ENCODE measurements around the gene RTN4. TPM values are rescaled to one million over a fixed set of nuclear protein-coding genes. Genes with fewer than 3 reads are reported as not detected.
A peak's percentile ranks its signal among the peaks of the same experiment; 100 is the strongest.

RTN4 gene
- total RNA-seq, 2 experiments from 2014 or later = 77.1 to 79.9 TPM

DNA sequence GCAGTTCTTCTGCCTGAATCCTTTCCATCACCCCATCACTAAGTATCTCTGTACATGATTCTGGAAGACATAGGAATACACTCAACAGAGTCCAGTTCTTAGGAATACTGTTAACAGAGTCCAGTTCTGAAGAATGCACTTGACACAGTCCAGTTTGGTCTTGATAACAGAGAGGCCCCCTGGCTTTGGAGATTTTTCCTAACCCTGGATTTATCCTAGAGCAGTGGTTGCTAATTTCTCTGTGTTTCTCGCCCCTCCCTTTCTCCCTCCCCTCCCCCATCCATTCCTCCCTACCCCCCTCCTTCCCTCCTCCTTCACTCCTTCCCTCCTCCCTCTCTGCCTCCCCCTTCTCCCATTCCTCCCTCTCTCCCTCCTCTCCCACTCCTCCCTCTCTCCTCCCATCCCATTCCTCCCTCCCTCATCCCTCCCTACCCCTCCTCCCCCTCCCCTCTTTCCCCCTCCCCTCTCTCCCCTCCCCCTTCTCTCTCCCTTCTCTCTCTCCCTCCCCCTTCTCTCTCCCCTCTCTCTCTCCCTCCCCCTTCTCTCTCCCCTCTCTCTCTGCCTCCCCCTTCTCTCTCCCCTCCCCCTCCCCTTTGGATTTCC, 105.4 kb downstream of the RTN4 start:
- H3K4me3 Mint-ChIP-seq = no peak overlapping the region
- ChIA-PET CTCF (no interaction called here), POLR2A (no interaction called here)
- no peak overlapping the region for H3K27ac Mint-ChIP-seq
- no peak for DNase-seq
- peaks cover 4% of the 10 kb centered on the region for H3K9me3 Mint-ChIP-seq
- peaks cover 3% of the 10 kb centered on the region for H3K4me1 Mint-ChIP-seq
- H3K27me3 Mint-ChIP-seq = no peaks in the 10 kb centered on the region
- H3K36me3 Mint-ChIP-seq (ENCODE audit: low read depth) = peaks cover 2% of the 10 kb centered on the region

GRCh38 chr2:54942373-54942772, 107.9 kb downstream of the RTN4 start:
- ChIA-PET POLR2A (no interaction called here), CTCF (no interaction called here)
- H3K27me3 Mint-ChIP-seq = no peaks in the 10 kb centered on the region
- peaks cover 14% of the 10 kb centered on the region for H3K9me3 Mint-ChIP-seq
- H3K36me3 Mint-ChIP-seq (ENCODE audit: low read depth) = peaks cover 2% of the 10 kb centered on the region
- DNase-seq = peak; percentile 50
- no peak overlapping the region for H3K4me3 Mint-ChIP-seq
- H3K4me1 Mint-ChIP-seq = peaks cover 3% of the 10 kb centered on the region
- H3K27ac Mint-ChIP-seq = no peak overlapping the region

DNA sequence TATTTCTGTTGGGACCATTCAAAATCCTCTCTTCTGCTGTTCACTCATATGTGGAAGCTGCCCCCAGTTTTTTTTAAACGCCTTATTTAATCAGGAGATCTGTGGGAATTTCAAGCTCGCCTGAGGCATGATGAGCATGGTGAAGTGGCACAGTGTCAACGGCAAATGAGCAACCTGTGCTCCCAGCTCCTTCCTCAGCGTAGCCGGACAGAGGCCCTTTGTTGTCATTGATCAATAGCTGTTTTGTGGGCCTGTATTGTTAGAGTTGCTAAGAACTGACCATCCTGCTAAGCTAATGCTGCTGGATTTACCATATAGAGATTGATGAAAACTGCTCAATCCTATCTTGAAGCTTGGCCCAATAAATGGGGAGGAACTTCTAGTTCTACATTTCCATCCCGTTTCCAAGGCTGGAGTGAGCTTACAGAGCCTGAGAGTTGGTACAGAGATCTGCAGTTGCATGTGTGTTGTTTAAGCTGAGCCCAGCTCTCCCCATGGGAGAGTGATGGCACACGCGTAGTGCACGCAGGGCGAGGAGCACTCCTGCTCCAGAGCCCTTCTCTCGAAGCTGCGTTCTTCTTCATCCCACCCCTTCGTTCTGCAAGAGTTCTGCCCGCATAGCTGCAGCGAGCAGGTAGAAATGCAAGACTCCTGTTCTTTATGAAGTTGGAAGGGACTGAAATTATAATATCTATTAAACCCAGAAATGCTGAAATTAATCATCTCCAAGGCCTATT, 108.8 kb downstream of the RTN4 start:
- POLR2A ChIA-PET = no interaction called here

DNA sequence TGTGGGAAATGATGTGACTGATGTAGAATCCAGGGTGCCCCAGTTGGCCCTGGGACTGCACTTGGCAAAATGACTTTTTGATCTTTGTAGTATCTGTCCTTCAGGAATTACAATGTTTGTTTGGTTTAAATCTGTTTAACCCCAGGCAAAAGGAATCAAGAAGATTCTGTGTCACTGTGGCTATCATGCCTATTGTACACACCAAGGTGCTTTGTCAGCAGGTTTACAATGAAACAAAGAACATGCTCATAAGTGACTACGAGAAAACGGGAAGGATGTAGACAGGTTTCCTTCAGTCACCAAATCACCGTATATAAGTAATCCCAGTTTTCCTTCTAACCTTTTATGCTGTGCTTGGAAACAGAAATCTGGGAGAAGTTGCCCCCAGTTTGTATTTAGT, 109.5 kb downstream of the RTN4 start:
- ChIA-PET POLR2A (no interaction called here), CTCF (no interaction called here)
- no peak for DNase-seq
- no peaks in the 10 kb centered on the region for H3K27me3 Mint-ChIP-seq
- H3K36me3 Mint-ChIP-seq (ENCODE audit: low read depth) = peaks cover 2% of the 10 kb centered on the region
- peaks cover 3% of the 10 kb centered on the region for H3K4me1 Mint-ChIP-seq
- peaks cover 14% of the 10 kb centered on the region for H3K9me3 Mint-ChIP-seq
- no peak overlapping the region for H3K27ac Mint-ChIP-seq
- no peak overlapping the region for H3K4me3 Mint-ChIP-seq

More for the DNA sequence above, 108.8 kb downstream of the RTN4 start:
- H3K4me3 Mint-ChIP-seq = no peak overlapping the region
- DNase-seq = no peak
- H3K9me3 Mint-ChIP-seq = peaks cover 14% of the 10 kb centered on the region
- no peak overlapping the region for H3K27ac Mint-ChIP-seq
- H3K36me3 Mint-ChIP-seq (ENCODE audit: low read depth) = peaks cover 2% of the 10 kb centered on the region
- CTCF ChIA-PET = no interaction called here
- H3K4me1 Mint-ChIP-seq = peaks cover 3% of the 10 kb centered on the region
- H3K27me3 Mint-ChIP-seq = no peaks in the 10 kb centered on the region

DNA sequence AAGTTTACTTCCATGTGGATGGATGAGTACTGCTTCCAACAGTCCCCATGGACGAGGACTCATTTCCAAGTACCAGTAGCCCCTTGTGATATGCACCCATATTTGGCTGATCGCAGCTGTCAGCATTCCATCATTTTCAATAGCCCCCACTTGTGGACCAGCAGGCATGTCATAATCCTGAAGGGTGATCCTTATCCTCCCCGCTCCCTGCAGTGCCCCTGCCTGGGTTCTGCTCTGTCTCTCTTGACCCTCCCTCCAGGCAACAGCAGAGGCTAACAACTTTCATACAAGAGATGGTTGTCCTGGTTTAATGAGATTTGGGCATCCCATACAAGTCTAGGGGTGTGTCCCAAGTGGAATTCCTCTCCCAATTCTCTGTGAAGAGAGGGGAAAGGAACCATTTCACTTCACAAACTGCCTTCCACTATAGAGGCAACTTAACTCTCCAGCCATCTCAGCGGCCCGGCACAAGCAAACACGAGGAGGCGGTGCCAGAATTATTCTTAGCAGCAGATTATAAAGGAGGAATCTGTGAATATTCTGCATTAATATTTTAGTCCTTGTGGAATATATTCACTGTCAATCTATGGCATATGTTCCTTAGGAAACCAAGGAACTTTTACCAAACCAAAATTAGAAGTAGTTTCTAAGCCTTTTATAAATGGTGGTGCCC, 110.7 kb downstream of the RTN4 start:
- Mint-ChIP-seq H3K27me3 (no peaks in the 10 kb centered on the region), H3K9me3 (peaks cover 10% of the 10 kb centered on the region), H3K27ac (no peak overlapping the region), H3K4me3 (no peak overlapping the region), H3K4me1 (no peaks in the 10 kb centered on the region), H3K36me3 (ENCODE audit: low read depth) (no peaks in the 10 kb centered on the region)
- POLR2A ChIA-PET = no interaction called here
- CTCF ChIA-PET = no interaction called here
- DNase-seq = no peak

DNA sequence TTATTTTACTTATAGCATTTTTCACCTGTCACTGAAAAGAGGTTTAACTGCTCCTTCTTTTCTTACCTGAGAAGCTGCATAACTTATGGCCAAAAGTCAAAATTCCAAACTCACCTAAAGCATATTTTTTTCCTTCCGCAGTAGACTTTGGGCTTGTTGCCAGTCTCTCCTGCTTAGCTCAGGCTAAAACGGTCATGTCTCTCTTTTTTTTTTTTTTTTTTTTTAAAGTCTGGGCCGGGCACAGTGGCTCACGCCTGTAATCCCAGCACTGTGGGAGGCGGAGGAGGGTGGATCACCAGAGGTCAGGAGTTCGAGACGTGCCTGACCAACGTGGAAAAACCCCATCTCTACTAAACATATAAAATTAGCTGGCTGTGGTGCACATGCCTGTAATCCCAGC, 113.5 kb downstream of the RTN4 start:
- no peak for DNase-seq
- ChIA-PET CTCF (interaction anchor here (0.6 kb wide), 2 partner anchors 507 to 833 kb away, joined by 3 to 5 read pairs; no protein-coding TSS in a partner anchor), POLR2A (no interaction called here)
- Mint-ChIP-seq H3K27me3 (no peaks in the 10 kb centered on the region), H3K27ac (no peak overlapping the region), H3K4me1 (no peaks in the 10 kb centered on the region), H3K4me3 (no peak overlapping the region), H3K9me3 (peaks cover 10% of the 10 kb centered on the region), H3K36me3 (ENCODE audit: low read depth) (no peaks in the 10 kb centered on the region)

DNA sequence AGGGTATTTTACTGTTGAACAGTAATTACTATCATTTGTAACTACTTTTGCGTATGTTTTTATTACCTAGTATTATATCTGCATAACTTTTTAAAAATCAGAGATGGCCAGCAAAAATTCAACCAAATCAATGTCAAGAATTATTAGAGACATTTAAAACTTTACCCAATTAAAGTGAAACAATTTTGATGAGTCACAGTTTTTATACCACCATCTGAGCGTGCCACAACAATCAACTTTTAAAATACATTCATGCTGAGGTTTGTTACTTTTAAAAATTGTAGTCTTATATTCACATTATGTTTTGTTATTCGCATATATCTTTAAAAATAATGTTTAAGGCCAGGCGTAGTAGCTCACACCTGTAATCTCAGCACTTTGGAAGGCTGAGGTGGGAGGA, 114.9 kb downstream of the RTN4 start:
- Mint-ChIP-seq H3K4me3 (no peak overlapping the region), H3K36me3 (ENCODE audit: low read depth) (no peaks in the 10 kb centered on the region), H3K4me1 (no peaks in the 10 kb centered on the region), H3K27ac (no peak overlapping the region), H3K27me3 (no peaks in the 10 kb centered on the region), H3K9me3 (peaks cover 10% of the 10 kb centered on the region)
- ChIA-PET CTCF (no interaction called here), POLR2A (no interaction called here)
- DNase-seq = no peak

- Mint-ChIP-seq H3K4me3 (no peak overlapping the region), H3K36me3 (ENCODE audit: low read depth) (no peaks in the 10 kb centered on the region), H3K27ac (no peak overlapping the region), H3K9me3 (peaks cover 3% of the 10 kb centered on the region), H3K27me3 (peaks cover 4% of the 10 kb centered on the region), H3K4me1 (no peaks in the 10 kb centered on the region)
- CTCF ChIA-PET = interaction anchor here (0.6 kb wide), 1 partner anchor 818 kb away, joined by 3 read pairs; no protein-coding TSS in a partner anchor
- no peak for DNase-seq
- POLR2A ChIA-PET = interaction anchor here (0.6 kb wide), 1 partner anchor 26 kb away, joined by 4 read pairs; no protein-coding TSS in a partner anchor
Measured at GRCh38 chr2:54931473-54931872, 118.8 kb downstream of the RTN4 start.

GRCh38 chr2:54928719-54929118, 121.5 kb downstream of the RTN4 start:
- CTCF ChIA-PET = no interaction called here
- no peaks in the 10 kb centered on the region for H3K36me3 Mint-ChIP-seq (ENCODE audit: low read depth)
- no peak overlapping the region for H3K4me3 Mint-ChIP-seq
- H3K4me1 Mint-ChIP-seq = no peaks in the 10 kb centered on the region
- POLR2A ChIA-PET = no interaction called here
- no peak for DNase-seq
- peaks cover 7% of the 10 kb centered on the region for H3K27me3 Mint-ChIP-seq
- H3K27ac Mint-ChIP-seq = no peak overlapping the region
- peaks cover 3% of the 10 kb centered on the region for H3K9me3 Mint-ChIP-seq

DNA sequence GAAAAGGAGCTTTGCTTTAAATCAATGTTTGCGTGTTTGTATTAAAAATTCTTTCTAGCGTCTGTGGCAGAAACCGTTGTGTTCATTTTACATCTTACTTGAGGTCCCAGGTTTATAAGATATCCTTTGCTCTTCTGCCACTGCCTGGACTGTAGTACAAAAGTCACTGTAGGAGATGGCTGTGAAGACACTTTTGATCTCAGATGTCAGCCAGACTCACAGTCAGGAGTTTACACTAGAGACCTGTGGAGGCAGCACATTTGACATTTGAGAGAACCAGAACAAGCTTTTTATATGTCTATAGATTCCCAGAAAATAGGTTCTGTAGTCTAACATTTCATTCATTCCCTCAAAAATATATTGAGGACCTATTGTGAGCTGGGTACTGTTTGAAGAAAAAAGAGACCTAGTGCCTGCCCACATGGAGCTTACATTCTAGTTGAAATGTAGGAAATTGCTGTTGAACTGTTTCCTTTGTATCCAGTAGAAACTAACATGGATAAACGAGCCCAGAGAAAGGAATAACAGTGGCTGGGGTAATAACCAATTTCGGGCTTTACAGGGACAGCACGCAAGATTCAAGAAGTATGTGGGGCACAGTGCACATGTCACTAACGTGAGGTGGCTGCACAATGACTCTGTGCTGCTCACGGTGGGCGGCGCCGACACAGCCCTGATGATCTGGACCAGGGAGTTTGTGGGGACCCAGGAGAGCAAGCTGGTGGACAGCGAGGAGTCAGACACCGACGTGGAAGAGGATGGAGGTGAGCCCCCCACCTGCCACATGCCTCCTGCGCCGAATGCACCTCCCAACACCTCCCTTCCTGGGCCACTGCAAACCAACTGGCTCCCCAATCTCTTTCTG, 122.3 kb downstream of the RTN4 start:
- no peak overlapping the region for H3K4me3 Mint-ChIP-seq
- H3K27ac Mint-ChIP-seq = no peak overlapping the region
- peaks cover 7% of the 10 kb centered on the region for H3K27me3 Mint-ChIP-seq
- ChIA-PET POLR2A (no interaction called here), CTCF (interaction anchor here (1.0 kb wide), 1 partner anchor 67 kb away, joined by 3 read pairs; no protein-coding TSS in a partner anchor)
- peaks cover 3% of the 10 kb centered on the region for H3K9me3 Mint-ChIP-seq
- DNase-seq = no peak
- H3K4me1 Mint-ChIP-seq = no peaks in the 10 kb centered on the region
- no peaks in the 10 kb centered on the region for H3K36me3 Mint-ChIP-seq (ENCODE audit: low read depth)

DNA sequence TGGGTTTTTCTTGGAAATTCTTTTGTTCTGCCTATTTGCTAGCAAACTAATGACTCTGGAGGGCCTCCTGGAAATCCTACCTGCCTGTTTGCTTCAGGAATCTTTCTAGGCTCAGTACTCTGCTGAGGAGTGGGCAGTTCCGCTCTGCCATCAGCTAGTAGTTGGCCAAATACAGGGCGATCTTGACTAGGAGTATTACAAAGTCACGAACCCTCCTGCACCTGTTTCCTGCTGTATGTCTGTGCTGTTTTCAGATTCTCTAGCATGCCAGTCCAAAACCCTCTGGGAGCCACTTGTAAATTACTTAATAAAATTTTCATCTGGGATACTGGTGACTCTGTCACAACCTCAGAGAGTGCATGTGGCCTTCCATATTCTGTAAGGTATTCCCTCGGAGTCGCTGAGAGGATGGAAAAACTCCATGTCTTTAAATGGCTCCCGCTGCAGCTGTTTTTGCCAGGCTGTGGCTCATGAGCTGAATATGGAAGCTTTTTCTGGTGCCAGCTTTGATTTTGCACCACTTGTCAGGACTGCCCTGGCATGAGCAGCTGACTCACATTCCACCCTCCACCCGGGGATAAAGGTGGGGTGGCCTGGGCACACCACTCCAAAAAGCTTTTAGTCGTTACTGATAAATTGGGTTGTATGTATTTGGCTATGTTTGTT, 123.0 kb downstream of the RTN4 start:
- Mint-ChIP-seq H3K27me3 (peaks cover 11% of the 10 kb centered on the region), H3K9me3 (peaks cover 3% of the 10 kb centered on the region), H3K4me3 (no peak overlapping the region), H3K4me1 (no peaks in the 10 kb centered on the region), H3K36me3 (ENCODE audit: low read depth) (no peaks in the 10 kb centered on the region), H3K27ac (no peak overlapping the region)
- DNase-seq = no peak
- CTCF ChIA-PET = interaction anchor here (1.0 kb wide), 1 partner anchor 68 kb away, joined by 3 read pairs; no protein-coding TSS in a partner anchor
- POLR2A ChIA-PET = no interaction called here

GRCh38 chr2:54925022-54925421, 125.2 kb downstream of the RTN4 start:
- no peak overlapping the region for H3K27ac Mint-ChIP-seq
- POLR2A ChIA-PET = no interaction called here
- peaks cover 22% of the 10 kb centered on the region for H3K27me3 Mint-ChIP-seq
- no peak overlapping the region for H3K4me3 Mint-ChIP-seq
- CTCF ChIA-PET = interaction anchor here (1.4 kb wide), 1 partner anchor 31 kb away, joined by 3 read pairs; no protein-coding TSS in a partner anchor
- no peak for DNase-seq
- no peaks in the 10 kb centered on the region for H3K36me3 Mint-ChIP-seq (ENCODE audit: low read depth)
- H3K9me3 Mint-ChIP-seq = peaks cover 8% of the 10 kb centered on the region
- no peaks in the 10 kb centered on the region for H3K4me1 Mint-ChIP-seq

Measured in activated CD4-positive, alpha-beta T cell treated with anti-CD3 and anti-CD28 coated beads, Interleukin-2, amount 10 ng/mL, durations not matched to agents 7 days and 5 days (primary cell).